Posterior cingulate gyrus (tissue), 11 donors: ENCODE data around the gene MKI67.
A peak's percentile ranks its signal among the peaks of the same experiment; 100 is the strongest.

ENCODE experiments used
- DNase-seq, 10 donors: peaks; one replicate each; pipeline versions ENCODE4 v3.0.0 to v3.0.0-alpha.2; 2020 to 2021; ENCODE audit warnings: mixed read lengths in 3 of 10
- intact Hi-C: fragments of 100-400 bp; cut with DNase I; formaldehyde crosslinking; loops from one replicate; pipeline ENCODE4 v1.15.1; 2023

The MKI67 gene

GRCh38 chr10:128068398-128069285 lies 57.6 kb downstream of the MKI67 start:
- DNase-seq: peak in 2 of 10 donors; percentile 43 to 76
- intact Hi-C loops: loop anchor here (1.0 to 5.0 kb wide), 4 partner anchors 34 to 351 kb away; partner anchors contain the start of gene PTPRE

GRCh38 chr10:128067691-128068397 lies 58.4 kb downstream of the MKI67 start:
- intact Hi-C loops: loop anchor here (2.0 to 5.0 kb wide), 3 partner anchors 33 to 351 kb away; no protein-coding TSS in a partner anchor
- peak in 2 of 10 donors; percentile 50 to 66 for DNase-seq

- DNase-seq: peak in 1 of 10 donors; percentile 26
- intact Hi-C loops: loop anchor here (5.0 kb wide), 1 partner anchor 350 kb away; no protein-coding TSS in a partner anchor
Observed at GRCh38 chr10:128066870-128067382, 59.3 kb downstream of the MKI67 start.

- peak in 2 of 10 donors; percentile 52 to 62 for DNase-seq
- intact Hi-C loops: loop anchor here (5.0 kb wide), 1 partner anchor 349 kb away; no protein-coding TSS in a partner anchor
Observed at GRCh38 chr10:128065881-128066534, 60.2 kb downstream of the MKI67 start.

GRCh38 chr10:128064970-128065580 lies 61.1 kb downstream of the MKI67 start:
- DNase-seq: peak in 1 of 10 donors; percentile 55
- intact Hi-C loops: loop anchor here (5.0 kb wide), 1 partner anchor 348 kb away; no protein-coding TSS in a partner anchor

GRCh38 chr10:128064108-128064969 lies 61.9 kb downstream of the MKI67 start:
- intact Hi-C loops: no loop called here
- peak in 9 of 10 donors; percentile 42 to 95 (median 72) for DNase-seq

- peak in 4 of 10 donors; percentile 17 to 85 (median 80) for DNase-seq
- intact Hi-C loops: no loop called here
Observed at GRCh38 chr10:128063736-128064107, 62.5 kb downstream of the MKI67 start.

- intact Hi-C loops: no loop called here
- peak in 4 of 10 donors; percentile 18 to 76 (median 73) for DNase-seq
Observed at GRCh38 chr10:128062881-128063563, 63.2 kb downstream of the MKI67 start.

GRCh38 chr10:128062331-128062880 lies 63.8 kb downstream of the MKI67 start:
- peak in 3 of 10 donors; percentile 22 to 75 (median 70) for DNase-seq
- intact Hi-C loops: no loop called here

- peak in 1 of 10 donors; percentile 47 for DNase-seq
- intact Hi-C loops: no loop called here
Observed at GRCh38 chr10:128061306-128062300, 64.6 kb downstream of the MKI67 start.

GRCh38 chr10:128060341-128061250 lies 65.6 kb downstream of the MKI67 start:
- intact Hi-C loops: no loop called here
- DNase-seq: peak in 3 of 10 donors; percentile 46 to 54 (median 47)

GRCh38 chr10:128059982-128060293 lies 66.3 kb downstream of the MKI67 start:
- intact Hi-C loops: no loop called here
- no peak for DNase-seq

GRCh38 chr10:128059266-128059981 lies 66.8 kb downstream of the MKI67 start:
- DNase-seq: peak in 3 of 10 donors; percentile 30 to 78 (median 78)
- intact Hi-C loops: no loop called here

- peak in 1 of 10 donors; percentile 37 for DNase-seq
- intact Hi-C loops: no loop called here
Observed at GRCh38 chr10:128058750-128059134, 67.5 kb downstream of the MKI67 start.

- peak in 3 of 10 donors; percentile 18 to 83 (median 46) for DNase-seq
- intact Hi-C loops: no loop called here
Observed at GRCh38 chr10:128058106-128058749, 68.0 kb downstream of the MKI67 start.
